Fibroblast of lung (primary cell): ENCODE results near the gene GNB5. TPM values are rescaled to one million over a fixed set of nuclear protein-coding genes. Genes with fewer than 3 reads are reported as not detected.
A peak's percentile ranks its signal among the peaks of the same experiment; 100 is the strongest.

ENCODE experiments used
- DNase-seq, 2 donors: peaks; one replicate each; pipeline versions ENCODE4 v3.0.0 to v3.0.0-alpha.2; 2010; ENCODE audit warnings: low read depth in 2 of 2
- H2AFZ ChIP-seq: 2 replicates; pipeline ENCODE4 v1.5.1; 2012; ENCODE audit warnings: low read length, control low read depth, inconsistent platforms
- H3K27ac ChIP-seq: 2 replicates; pipeline ENCODE4 v1.5.1; 2011; ENCODE audit warnings: low read length, control low read depth; ENCODE audit not compliant: insufficient read depth
- H3K27me3 ChIP-seq: 2 replicates; pipeline ENCODE4 v1.5.1; 2011; ENCODE audit warnings: mild to moderate bottlenecking, low read length; ENCODE audit not compliant: control insufficient read depth, insufficient read depth
- H3K36me3 ChIP-seq: 2 replicates; pipeline ENCODE4 v1.5.1; 2011; ENCODE audit warnings: low read length; ENCODE audit not compliant: control insufficient read depth, insufficient read depth
- H3K4me1 ChIP-seq: 2 replicates; pipeline ENCODE4 v1.5.1; 2011; ENCODE audit warnings: low read length; ENCODE audit not compliant: control insufficient read depth, insufficient read depth; ENCODE audit errors: extremely low read depth
- H3K4me2 ChIP-seq: 2 replicates; pipeline ENCODE4 v1.5.1; 2011; ENCODE audit warnings: low read length, control low read depth; ENCODE audit not compliant: insufficient read depth; ENCODE audit errors: extremely low read depth
- H3K4me3 ChIP-seq, 4 experiments: fragments of 200-600 bp in 1 of 4; sonication (generic) in 1 of 4; replicated peaks in 1 of 4; 2 replicates each; pipeline ENCODE4 v1.5.1; 2011 to 2016; ENCODE audit warnings: low read length in 4 of 4, low read depth in 3 of 4, mild to moderate bottlenecking in 3 of 4, control low read depth in 2 of 4, inconsistent platforms in 1 of 4, mixed read lengths in 1 of 4; ENCODE audit not compliant: insufficient read depth in 1 of 4; ENCODE audit errors: control extremely low read depth in 1 of 4
- H3K79me2 ChIP-seq: 2 replicates; pipeline ENCODE4 v1.5.1; 2012; ENCODE audit warnings: mild to moderate bottlenecking, low read length, inconsistent platforms; ENCODE audit not compliant: control insufficient read depth, insufficient read depth
- H3K9ac ChIP-seq: 2 replicates; pipeline ENCODE4 v1.5.1; 2011; ENCODE audit warnings: mild to moderate bottlenecking, low read length, control low read depth; ENCODE audit not compliant: insufficient read depth
- H3K9me3 ChIP-seq: 2 replicates; pipeline ENCODE4 v1.5.1; 2012; ENCODE audit warnings: low read depth, low read length; ENCODE audit not compliant: control insufficient read depth, insufficient read depth
- H4K20me1 ChIP-seq: 2 replicates; pipeline ENCODE4 v1.5.1; 2011; ENCODE audit warnings: low read length; ENCODE audit not compliant: control insufficient read depth, insufficient read depth; ENCODE audit errors: extremely low read depth
- CTCF ChIP-seq, 2 donors: IDR thresholded peaks in 1 of 2; conservative IDR thresholded peaks in 1 of 2; 1 replicate in 1 of 2; 2 replicates in 1 of 2; pipeline ENCODE4 v1.5.1; 2011 to 2012; ENCODE audit warnings: low read length in 2 of 2, control low read depth in 1 of 2, inconsistent platforms in 1 of 2, low read depth in 1 of 2, mild to moderate bottlenecking in 1 of 2
- EZH2 ChIP-seq: IDR thresholded peaks from 2 replicates; pipeline ENCODE4 v1.5.1; 2012; ENCODE audit warnings: low read length, control low read depth, mild to moderate bottlenecking; ENCODE audit errors: missing control alignments
- polyA plus RNA-seq, 2 donors: library from polyadenylated mRNA; depleted of rRNA in 1 of 2; stranded (reverse) in 1 of 2; unstranded in 1 of 2; fragments of >200 nt; gene quantifications; 2 replicates each; pipeline ENCODE4 v1.2.1, GENCODE V29; 2011 to 2012; ENCODE audit warnings: missing spikeins in 1 of 2
- total RNA-seq: library from RNA; depleted of rRNA; stranded (reverse); fragments of >200 nt; gene quantifications from 2 replicates; pipeline ENCODE4 v1.2.1, GENCODE V29; 2014

GNB5 gene
- total and polyA plus RNA-seq, 2 donors (not counting 1 experiment from before 2014, with no cell fraction given), result 44.0 to 52.2 TPM

DNA sequence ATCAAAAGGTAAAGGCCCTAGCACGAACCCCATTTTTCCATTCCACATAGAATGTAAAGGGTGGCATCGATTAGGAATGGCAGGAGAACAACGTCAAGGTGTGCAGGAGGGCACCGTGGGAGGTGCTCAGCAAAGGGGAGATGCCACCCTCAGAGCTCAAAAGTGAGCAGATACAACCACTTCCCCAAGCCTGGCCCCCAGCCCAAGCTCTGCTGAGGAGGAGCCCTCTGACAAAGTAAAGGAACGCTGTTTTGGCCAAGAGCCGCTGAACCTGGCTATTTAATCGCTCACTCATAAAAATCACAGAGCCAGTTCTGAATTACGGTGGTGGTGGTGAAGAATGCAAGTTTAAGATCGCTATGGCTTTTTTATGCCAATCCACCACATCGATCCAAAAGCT, 12.4 kb downstream of the GNB5 start:
- H3K4me2 ChIP-seq, result peak overlapping the region; percentile 77
- H3K4me3 ChIP-seq, result peak overlapping the region; percentile 50 to 76 (median 61)
- H3K9me3 ChIP-seq, result no peaks in the 10 kb centered on the region
- TF ChIP-seq CTCF (conservative IDR thresholded peaks at IDR 0.05 in 1 of 2, IDR thresholded peaks at IDR 0.05 in 1 of 2; ENCODE audit: low read depth in 1 of 2, low read length in 2 of 2) (no peak), EZH2 (no peak)
- no peaks in the 10 kb centered on the region for H3K36me3 ChIP-seq
- peaks cover 6% of the 10 kb centered on the region for H3K4me1 ChIP-seq
- no peaks in the 10 kb centered on the region for H4K20me1 ChIP-seq
- H3K27me3 ChIP-seq, result no peaks in the 10 kb centered on the region
- peak overlapping the region; percentile 82 for H3K27ac ChIP-seq
- no peak for DNase-seq
- no peaks in the 10 kb centered on the region for H3K79me2 ChIP-seq
- H2AFZ ChIP-seq, result peak overlapping the region; percentile 84
- peak overlapping the region; percentile 88 for H3K9ac ChIP-seq

- Histone ChIP-seq H3K79me2 (no peaks in the 10 kb centered on the region), H3K27me3 (no peaks in the 10 kb centered on the region), H4K20me1 (no peaks in the 10 kb centered on the region), H3K9me3 (no peaks in the 10 kb centered on the region), H3K9ac (no peak overlapping the region), H3K4me2 (no peak overlapping the region), H3K4me1 (no peaks in the 10 kb centered on the region), H3K36me3 (no peaks in the 10 kb centered on the region), H3K4me3 (no peak overlapping the region), H2AFZ (no peak overlapping the region), H3K27ac (no peak overlapping the region)
- no peak for DNase-seq
- TF ChIP-seq EZH2 (no peak), CTCF (conservative IDR thresholded peaks at IDR 0.05 in 1 of 2, IDR thresholded peaks at IDR 0.05 in 1 of 2; ENCODE audit: low read depth in 1 of 2, low read length in 2 of 2) (no peak)
Measured at GRCh38 chr15:52172869-52173268, 18.3 kb downstream of the GNB5 start.

GRCh38 chr15:52171807-52172206, 19.4 kb downstream of the GNB5 start:
- no peak overlapping the region for H3K9ac ChIP-seq
- no peak overlapping the region for H3K4me2 ChIP-seq
- H2AFZ ChIP-seq, result no peak overlapping the region
- H3K4me1 ChIP-seq, result no peaks in the 10 kb centered on the region
- TF ChIP-seq EZH2 (no peak), CTCF (conservative IDR thresholded peaks at IDR 0.05 in 1 of 2, IDR thresholded peaks at IDR 0.05 in 1 of 2; ENCODE audit: low read depth in 1 of 2, low read length in 2 of 2) (no peak)
- H3K27ac ChIP-seq, result no peak overlapping the region
- DNase-seq, result no peak
- no peaks in the 10 kb centered on the region for H3K9me3 ChIP-seq
- H4K20me1 ChIP-seq, result no peaks in the 10 kb centered on the region
- no peaks in the 10 kb centered on the region for H3K36me3 ChIP-seq
- no peaks in the 10 kb centered on the region for H3K27me3 ChIP-seq
- H3K79me2 ChIP-seq, result no peaks in the 10 kb centered on the region
- no peak overlapping the region for H3K4me3 ChIP-seq
